WI38 (cell line): ENCODE results near the gene CRADD.

Source experiments
- H3K4me3 ChIP-seq: 2 replicates; pipeline ENCODE4 v1.5.1; 2011; ENCODE audit warnings: low read depth, mild to moderate bottlenecking, control low read depth, low read length
- CTCF ChIP-seq: IDR thresholded peaks from 2 replicates; pipeline ENCODE4 v1.5.1; 2012; ENCODE audit warnings: low read depth, mild to moderate bottlenecking, control low read depth, low read length

CRADD gene

DNA sequence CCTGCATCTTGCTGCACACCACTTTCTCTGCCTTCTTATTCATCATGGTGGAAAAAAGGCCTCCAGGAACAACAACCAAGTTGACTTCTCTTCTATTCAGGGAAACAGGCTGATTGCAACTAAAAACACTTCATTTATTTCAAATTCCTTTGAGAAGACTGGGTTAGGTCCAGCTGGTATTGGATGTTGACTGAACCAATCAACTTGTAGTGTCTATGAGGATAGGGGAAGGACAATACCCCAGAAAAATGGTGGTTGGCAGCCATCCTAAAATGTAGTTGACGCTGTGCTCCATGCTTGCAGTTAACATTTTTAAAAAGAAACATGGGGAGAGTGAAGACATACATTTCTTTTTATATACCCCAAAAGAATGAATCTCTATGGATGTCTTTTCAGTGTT is 34.4 kb upstream of the CRADD start:
- TF ChIP-seq CTCF = no peak
- H3K4me3 ChIP-seq = no peak overlapping the region

DNA sequence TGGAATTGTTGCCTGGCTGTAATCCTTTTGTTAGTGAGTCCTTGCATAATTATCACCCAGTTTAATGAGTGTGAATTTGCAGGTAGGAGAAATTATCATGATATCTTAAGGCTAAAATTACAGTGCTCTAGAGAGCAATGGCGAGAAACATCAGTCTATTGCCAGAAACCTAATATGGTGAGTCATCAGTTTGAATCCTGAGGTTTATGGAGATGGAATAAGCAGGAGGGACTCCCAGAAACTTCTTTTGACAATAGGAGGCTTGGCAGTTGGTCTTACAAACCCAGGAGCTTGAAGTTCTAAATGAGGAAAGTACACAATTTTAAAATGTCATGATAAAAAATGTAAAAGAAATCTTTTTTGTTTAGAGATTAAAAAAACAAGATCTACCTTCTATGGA is 31.5 kb upstream of the CRADD start:
- H3K4me3 ChIP-seq = no peak overlapping the region
- TF ChIP-seq CTCF = no peak

GRCh38 chr12:93650626-93651025 is 26.5 kb upstream of the CRADD start:
- no peak for TF ChIP-seq CTCF
- H3K4me3 ChIP-seq = no peak overlapping the region

- TF ChIP-seq CTCF = no peak
- H3K4me3 ChIP-seq = no peak overlapping the region
Observed at GRCh38 chr12:93653079-93653478, 24.1 kb upstream of the CRADD start.

DNA sequence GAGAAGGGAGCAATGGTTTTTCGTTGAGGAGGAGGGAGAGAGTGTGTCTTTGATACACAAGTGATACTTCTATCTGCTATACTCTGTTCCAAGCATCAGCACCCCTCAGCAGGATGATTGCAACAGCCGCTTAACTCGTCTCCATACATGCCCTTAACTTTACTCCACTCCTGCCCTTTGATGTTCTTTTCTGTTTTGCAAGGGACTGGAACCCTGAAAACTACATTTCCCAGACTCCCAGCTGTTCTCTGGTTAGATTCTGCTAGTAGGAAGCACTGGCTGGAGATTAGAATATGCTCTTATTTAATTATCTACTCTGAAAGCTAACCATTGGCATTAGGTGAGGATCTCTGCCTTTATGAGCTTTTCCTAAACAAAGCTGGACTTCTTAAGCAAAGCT is 23.5 kb upstream of the CRADD start:
- no peak for TF ChIP-seq CTCF
- H3K4me3 ChIP-seq = no peak overlapping the region

GRCh38 chr12:93654421-93654820 is 22.8 kb upstream of the CRADD start:
- TF ChIP-seq CTCF = no peak
- no peak overlapping the region for H3K4me3 ChIP-seq

DNA sequence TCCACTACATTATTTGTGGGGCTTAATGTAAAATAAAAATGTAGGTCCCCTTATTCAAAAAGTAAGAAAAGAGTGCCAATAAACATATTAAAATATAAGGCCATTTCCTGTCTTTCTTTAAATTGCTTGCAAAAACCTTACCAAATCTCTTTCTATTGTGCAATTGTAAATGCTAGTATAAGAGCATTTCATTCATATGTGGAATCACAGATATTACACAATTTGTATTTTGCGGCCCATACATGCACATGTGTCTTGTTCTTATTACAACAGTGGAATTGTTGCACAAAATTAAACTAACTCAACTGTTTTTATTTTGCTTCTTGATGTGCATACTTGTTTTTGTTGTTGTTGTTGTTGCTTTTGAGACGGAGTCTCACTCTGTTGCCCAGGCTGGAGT is 20.1 kb upstream of the CRADD start:
- TF ChIP-seq CTCF = no peak
- H3K4me3 ChIP-seq = no peak overlapping the region

- TF ChIP-seq CTCF = no peak
Observed at GRCh38 chr12:93661021-93661420, 16.2 kb upstream of the CRADD start.

More at GRCh38 chr12:93661021-93661420, 16.2 kb upstream of the CRADD start:
- H3K4me3 ChIP-seq = no peak overlapping the region
